ENCODE data around the gene LGR4. TPM values are rescaled to one million over a fixed set of nuclear protein-coding genes. Genes with fewer than 3 reads are reported as not detected.
"Not testable (repeated sequence)": the region's sequence is repeated elsewhere in the genome, so short reads cannot be mapped to it uniquely, and the experiment has no call there.

LGR4 gene
- total and polyA plus RNA-seq, 2 experiments from 2014 or later = 22.6 to 99.6 TPM

- not testable (repeated sequence) for H3K4me2 ChIP-seq; H3K9me2 ChIP-seq (ENCODE audit: insufficient read depth); H2AFZ ChIP-seq; H3K4me3 Mint-ChIP-seq; H3K9me3 Mint-ChIP-seq; DNase-seq (ENCODE audit: low spot score); H3K4me3 ChIP-seq; H3K27ac ChIP-seq (ENCODE audit: low read depth); ATAC-seq; H3K27me3 Mint-ChIP-seq (ENCODE audit: insufficient read depth, low read depth, poor library complexity); H3K36me3 ChIP-seq (ENCODE audit: insufficient read depth); H4K20me1 ChIP-seq (replicated peaks; ENCODE audit: insufficient read depth); H3F3A ChIP-seq (replicated peaks; ENCODE audit: low read depth); H3K36me3 Mint-ChIP-seq (ENCODE audit: low read depth); H3K27ac Mint-ChIP-seq; H3K27me3 ChIP-seq (ENCODE audit: insufficient read depth)
- peaks cover 82% of the 10 kb centered on the region for H3K79me2 ChIP-seq (replicated peaks; ENCODE audit: insufficient read depth)
- H3K4me1 ChIP-seq (ENCODE audit: insufficient read depth) = peaks cover 48% of the 10 kb centered on the region
- peaks cover 46% of the 10 kb centered on the region for H3K4me1 Mint-ChIP-seq
Measured at GRCh38 chr11:27448184-27448540, 24.4 kb downstream of the LGR4 start.

- peaks cover 2% of the 10 kb centered on the region for H3K27me3 Mint-ChIP-seq (ENCODE audit: insufficient read depth, low read depth, poor library complexity)
- H3K36me3 Mint-ChIP-seq (ENCODE audit: low read depth) = peaks cover 4% of the 10 kb centered on the region; the same call in 2 of the 3 replicates
- no peak overlapping the region for H3K4me3 Mint-ChIP-seq
- Histone ChIP-seq H2AFZ (no peak overlapping the region), H3K27ac (ENCODE audit: low read depth) (no peak overlapping the region), H3K27me3 (ENCODE audit: insufficient read depth) (no peaks in the 10 kb centered on the region), H3F3A (replicated peaks; ENCODE audit: low read depth) (no peaks in the 10 kb centered on the region; the same call in 1 of the 2 replicates), H3K9me2 (ENCODE audit: insufficient read depth) (no peaks in the 10 kb centered on the region), H3K36me3 (ENCODE audit: insufficient read depth) (no peaks in the 10 kb centered on the region), H4K20me1 (replicated peaks; ENCODE audit: insufficient read depth) (peaks cover 6% of the 10 kb centered on the region), H3K4me3 (no peak overlapping the region), H3K4me2 (no peak overlapping the region), H3K79me2 (replicated peaks; ENCODE audit: insufficient read depth) (peaks cover 82% of the 10 kb centered on the region), H3K4me1 (ENCODE audit: insufficient read depth) (peaks cover 55% of the 10 kb centered on the region)
- no peak for TF ChIP-seq EZH2phosphoT487 (IDR thresholded peaks at IDR 0.05; ENCODE audit: unreplicated experiment)
- TF ChIP-seq STAT1 (IDR thresholded peaks at IDR 0.05; ENCODE audit: unreplicated experiment) = no peak
- no peak for TF ChIP-seq ZNF114 (CRISPR knock-in tag; IDR thresholded peaks at IDR 0.05)
- TF ChIP-seq ZNF462 (CRISPR knock-in tag; IDR thresholded peaks at IDR 0.05) = no peak
- no peak for TF ChIP-seq JUNB (IDR thresholded peaks at IDR 0.05; ENCODE audit: unreplicated experiment)
- no peak for TF ChIP-seq CREB1 (CRISPR knock-in tag; IDR thresholded peaks at IDR 0.05; ENCODE audit: low read depth)
- no peak for TF ChIP-seq EZH2 (IDR thresholded peaks at IDR 0.05; ENCODE audit: low read depth, unreplicated experiment)
- no peak for TF ChIP-seq CTCF (conservative IDR thresholded peaks at IDR 0.05; ENCODE audit: low read depth in 2 of 2)
- TF ChIP-seq NANOG (IDR thresholded peaks at IDR 0.05; ENCODE audit: borderline replicate concordance) = no peak
- DNase-seq (ENCODE audit: low spot score) (no peak), ATAC-seq (no peak)
- peaks cover 4% of the 10 kb centered on the region; the same call in 2 of the 3 replicates for H3K9me3 Mint-ChIP-seq
- H3K4me1 Mint-ChIP-seq = peaks cover 52% of the 10 kb centered on the region
- H3K27ac Mint-ChIP-seq = no peak overlapping the region
Measured at GRCh38 chr11:27447288-27448183, 25.1 kb downstream of the LGR4 start.

Data from GM23338 (cell line).